Measurements from ENCODE around the gene SFXN2.

DNA sequence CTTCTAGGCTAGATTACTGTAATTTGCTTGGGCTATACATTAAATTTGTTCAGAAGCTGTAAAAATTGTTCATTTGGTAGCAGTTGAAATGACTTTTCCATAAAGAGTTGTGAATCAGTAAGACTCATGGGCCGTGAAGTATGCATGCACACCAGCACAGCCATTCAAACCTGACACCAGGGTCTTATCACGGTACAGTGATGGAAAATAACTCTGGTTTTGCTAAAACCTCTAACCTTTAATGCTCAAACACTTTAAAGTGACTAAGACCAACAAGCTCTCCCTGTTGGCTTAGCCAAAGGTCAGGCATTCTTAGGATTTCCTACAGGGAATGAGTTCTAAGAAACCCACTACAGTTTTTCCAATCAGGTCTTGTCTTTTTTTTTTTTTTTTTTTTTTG lies 11.7 kb upstream of the SFXN2 start:
- TF ChIP-seq, protein P1, sequence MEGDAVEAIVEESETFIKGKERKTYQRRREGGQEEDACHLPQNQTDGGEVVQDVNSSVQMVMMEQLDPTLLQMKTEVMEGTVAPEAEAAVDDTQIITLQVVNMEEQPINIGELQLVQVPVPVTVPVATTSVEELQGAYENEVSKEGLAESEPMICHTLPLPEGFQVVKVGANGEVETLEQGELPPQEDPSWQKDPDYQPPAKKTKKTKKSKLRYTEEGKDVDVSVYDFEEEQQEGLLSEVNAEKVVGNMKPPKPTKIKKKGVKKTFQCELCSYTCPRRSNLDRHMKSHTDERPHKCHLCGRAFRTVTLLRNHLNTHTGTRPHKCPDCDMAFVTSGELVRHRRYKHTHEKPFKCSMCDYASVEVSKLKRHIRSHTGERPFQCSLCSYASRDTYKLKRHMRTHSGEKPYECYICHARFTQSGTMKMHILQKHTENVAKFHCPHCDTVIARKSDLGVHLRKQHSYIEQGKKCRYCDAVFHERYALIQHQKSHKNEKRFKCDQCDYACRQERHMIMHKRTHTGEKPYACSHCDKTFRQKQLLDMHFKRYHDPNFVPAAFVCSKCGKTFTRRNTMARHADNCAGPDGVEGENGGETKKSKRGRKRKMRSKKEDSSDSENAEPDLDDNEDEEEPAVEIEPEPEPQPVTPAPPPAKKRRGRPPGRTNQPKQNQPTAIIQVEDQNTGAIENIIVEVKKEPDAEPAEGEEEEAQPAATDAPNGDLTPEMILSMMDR (conservative IDR thresholded peaks at IDR 0.05; ENCODE audit: low read length), result no peak
- no peak for TF ChIP-seq EZH2phosphoT487 (IDR thresholded peaks at IDR 0.05; ENCODE audit: borderline replicate concordance)
